Mesenchymal stem cell (in vitro differentiated cells and primary cell): ENCODE data around the gene ATP9A.
"Not testable (repeated sequence)": the region's sequence is repeated elsewhere in the genome, so short reads cannot be mapped to it uniquely, and the experiment has no call there.

Experiments
- DNase-seq: peaks from one replicate; pipeline ENCODE4 v3.0.0-alpha.2; 2013
- H2AFZ ChIP-seq: one replicate; pipeline ENCODE4 v1.6.1; 2013; ENCODE audit warnings: low read depth, mild to moderate bottlenecking, control low read depth, inconsistent platforms, low read length, moderate library complexity
- H2AK5ac ChIP-seq: 2 replicates; pipeline ENCODE4 v1.6.1; 2013; ENCODE audit warnings: low read length, moderate library complexity, mild to moderate bottlenecking, inconsistent platforms; ENCODE audit not compliant: severe bottlenecking
- H2BK120ac ChIP-seq: one replicate; pipeline ENCODE4 v1.6.1; 2013; ENCODE audit warnings: low read depth, mild to moderate bottlenecking, inconsistent platforms, low read length, moderate library complexity
- H2BK12ac ChIP-seq, 2 experiments: one replicate each; pipeline ENCODE4 v1.6.1; 2013; ENCODE audit warnings: inconsistent platforms in 2 of 2, low read length in 2 of 2, mild to moderate bottlenecking in 2 of 2, moderate library complexity in 2 of 2, control low read depth in 1 of 2
- H2BK15ac ChIP-seq: one replicate; pipeline ENCODE4 v1.6.1; 2013; ENCODE audit warnings: mild to moderate bottlenecking, low read depth, inconsistent platforms; ENCODE audit not compliant: poor library complexity, severe bottlenecking
- H2BK5ac ChIP-seq: 2 replicates; pipeline ENCODE4 v1.6.1; 2013; ENCODE audit warnings: low read depth, mild to moderate bottlenecking, low read length, control low read depth, inconsistent platforms; ENCODE audit not compliant: poor library complexity, severe bottlenecking
- H3K14ac ChIP-seq, 2 experiments: one replicate each; pipeline ENCODE4 v1.6.1; 2013; ENCODE audit warnings: inconsistent platforms in 2 of 2, low read length in 2 of 2, control low read depth in 1 of 2, mild to moderate bottlenecking in 1 of 2, moderate library complexity in 1 of 2
- H3K18ac ChIP-seq, 2 experiments: one replicate each; pipeline ENCODE4 v1.6.1; 2013; ENCODE audit warnings: inconsistent platforms in 2 of 2, low read length in 2 of 2, control low read depth in 1 of 2, low read depth in 1 of 2, mild to moderate bottlenecking in 1 of 2
- H3K23ac ChIP-seq, 2 experiments: one replicate each; pipeline ENCODE4 v1.6.1; 2013; ENCODE audit warnings: inconsistent platforms in 2 of 2, low read length in 2 of 2, mild to moderate bottlenecking in 2 of 2, moderate library complexity in 2 of 2, control low read depth in 1 of 2
- H3K27ac ChIP-seq: 2 replicates; pipeline ENCODE4 v1.5.1; 2013; ENCODE audit warnings: mild to moderate bottlenecking, moderate library complexity, low read length, control low read depth, inconsistent platforms; ENCODE audit not compliant: poor library complexity, severe bottlenecking
- H3K27me3 ChIP-seq, 2 experiments: 2 replicates each; pipeline versions ENCODE4 v1.6.1 to v1.7.0; 2013; ENCODE audit warnings: low read length in 2 of 2, mild to moderate bottlenecking in 2 of 2, moderate library complexity in 2 of 2, control low read depth in 1 of 2, inconsistent platforms in 1 of 2; ENCODE audit not compliant: control insufficient read depth in 1 of 2, insufficient read depth in 1 of 2
- H3K36me3 ChIP-seq, 2 experiments: 2 replicates each; pipeline versions ENCODE4 v1.6.1 to v1.7.0; 2013; ENCODE audit warnings: low read length in 2 of 2, control low read depth in 1 of 2, inconsistent platforms in 1 of 2, low read depth in 1 of 2, mild to moderate bottlenecking in 1 of 2; ENCODE audit not compliant: insufficient read depth in 2 of 2, control insufficient read depth in 1 of 2
- H3K4ac ChIP-seq, 2 experiments: one replicate each; pipeline ENCODE4 v1.6.1; 2013; ENCODE audit warnings: inconsistent platforms in 2 of 2, low read length in 2 of 2, mild to moderate bottlenecking in 2 of 2, moderate library complexity in 2 of 2, control low read depth in 1 of 2, low read depth in 1 of 2
- H3K4me1 ChIP-seq: 2 replicates; pipeline ENCODE4 v1.6.1; 2013; ENCODE audit warnings: low read depth, low read length, control low read depth; ENCODE audit not compliant: control insufficient read depth, insufficient read depth
- H3K4me2 ChIP-seq: 2 replicates; pipeline ENCODE4 v1.6.1; 2013; ENCODE audit warnings: low read length, mild to moderate bottlenecking, inconsistent platforms; ENCODE audit not compliant: poor library complexity, severe bottlenecking
- H3K4me3 ChIP-seq, 2 experiments: 2 replicates each; pipeline versions ENCODE4 v1.5.1 to v1.7.0; 2013; ENCODE audit warnings: low read length in 2 of 2, mild to moderate bottlenecking in 2 of 2, control low read depth in 1 of 2, low read depth in 1 of 2; ENCODE audit not compliant: insufficient read depth in 1 of 2
- H3K79me1 ChIP-seq: replicated peaks from 2 replicates; pipeline ENCODE4 v1.6.1; 2013; ENCODE audit warnings: mild to moderate bottlenecking, control low read depth, low read length, inconsistent platforms; ENCODE audit not compliant: poor library complexity, severe bottlenecking
- H3K9ac ChIP-seq: 2 replicates; pipeline ENCODE4 v1.7.0; 2013; ENCODE audit warnings: mild to moderate bottlenecking, low read length, moderate library complexity
- H3K9me3 ChIP-seq: 2 replicates; pipeline ENCODE4 v1.7.0; 2013; ENCODE audit warnings: mild to moderate bottlenecking, low read length; ENCODE audit not compliant: control insufficient read depth
- H4K8ac ChIP-seq: one replicate; pipeline ENCODE4 v1.6.1; 2013; ENCODE audit warnings: inconsistent platforms, mild to moderate bottlenecking, low read length, moderate library complexity
- H4K91ac ChIP-seq: one replicate; pipeline ENCODE4 v1.6.1; 2013; ENCODE audit warnings: mild to moderate bottlenecking, low read length, inconsistent platforms
- WGBS: methylation state at CpG from one replicate; pipeline ENCODE4 v1.1.7; 2013; ENCODE audit warnings: mixed read lengths; 5-methylcytosine and 5-hydroxymethylcytosine counted together

ATP9A gene

GRCh38 chr20:51656726-51657260 is 111.4 kb downstream of the ATP9A start:
- Histone ChIP-seq H3K14ac (peak overlapping the region in 1 of 2 experiments; percentile 28), H4K8ac (no peak overlapping the region), H3K4me2 (no peak overlapping the region), H2BK15ac (no peak overlapping the region), H3K9me3 (no peaks in the 10 kb centered on the region), H3K23ac (no peak overlapping the region), H3K4ac (no peak overlapping the region), H3K36me3 (peaks cover 12 to 47% of the 10 kb centered on the region in 2 experiments), H2BK120ac (no peak overlapping the region), H4K91ac (no peak overlapping the region), H3K18ac (peak overlapping the region in 1 of 2 experiments; percentile 37), H2AK5ac (no peak overlapping the region), H3K27ac (no peak overlapping the region), H2BK5ac (no peak overlapping the region), H3K4me3 (no peak overlapping the region), H2BK12ac (no peak overlapping the region), H3K79me1 (peaks cover 4% of the 10 kb centered on the region), H3K27me3 (no peaks in the 10 kb centered on the region), H3K9ac (no peak overlapping the region), H2AFZ (no peak overlapping the region), H3K4me1 (peaks cover 4% of the 10 kb centered on the region)
- WGBS: 98% methylated on average over 20 of the region's 21 CpGs
- DNase-seq: no peak

- H3K9ac ChIP-seq, H2AK5ac ChIP-seq, H4K8ac ChIP-seq, H4K91ac ChIP-seq, H3K4me1 ChIP-seq, H3K27me3 ChIP-seq, H3K27ac ChIP-seq, H3K18ac ChIP-seq, H3K4ac ChIP-seq, H3K23ac ChIP-seq, H3K4me3 ChIP-seq, H2BK120ac ChIP-seq, H2BK5ac ChIP-seq, H2BK15ac ChIP-seq, H2BK12ac ChIP-seq, H3K9me3 ChIP-seq, H3K14ac ChIP-seq, DNase-seq, H2AFZ ChIP-seq, H3K4me2 ChIP-seq, H3K79me1 ChIP-seq: not testable (repeated sequence)
- 98% methylated on average over 5 of the region's 5 CpGs for WGBS
- peaks cover 12 to 48% of the 10 kb centered on the region in 2 experiments for H3K36me3 ChIP-seq
These were observed 112.1 kb downstream of the ATP9A start for GRCh38 chr20:51656089-51656488.

GRCh38 chr20:51654495-51654894 is 113.7 kb downstream of the ATP9A start:
- WGBS: 89% methylated on average over 4 of the region's 5 CpGs
- no peak overlapping the region for H2BK5ac ChIP-seq

GRCh38 chr20:51654060-51654459 is 114.1 kb downstream of the ATP9A start:
- H3K4me3 ChIP-seq: no peak overlapping the region
- H2BK120ac ChIP-seq: no peak overlapping the region
- peaks cover 4% of the 10 kb centered on the region for H3K79me1 ChIP-seq
- peaks cover 12 to 54% of the 10 kb centered on the region in 2 experiments for H3K36me3 ChIP-seq
- H4K91ac ChIP-seq: no peak overlapping the region
- H3K27me3 ChIP-seq: no peaks in the 10 kb centered on the region
- no peak overlapping the region for H2BK5ac ChIP-seq
- no peak overlapping the region for H3K14ac ChIP-seq
- no peak overlapping the region for H3K18ac ChIP-seq
- H4K8ac ChIP-seq: no peak overlapping the region
- 85% methylated on average over 4 of the region's 4 CpGs for WGBS
- no peak overlapping the region for H3K4me2 ChIP-seq
- no peak overlapping the region for H2AK5ac ChIP-seq
- no peak for DNase-seq
- no peak overlapping the region for H2AFZ ChIP-seq
- peaks cover 4% of the 10 kb centered on the region for H3K4me1 ChIP-seq
- no peak overlapping the region for H3K23ac ChIP-seq
- H3K9ac ChIP-seq: no peak overlapping the region
- no peak overlapping the region for H2BK12ac ChIP-seq
- H3K9me3 ChIP-seq: no peaks in the 10 kb centered on the region
- no peak overlapping the region for H2BK15ac ChIP-seq
- H3K4ac ChIP-seq: no peak overlapping the region
- no peak overlapping the region for H3K27ac ChIP-seq

More at GRCh38 chr20:51654495-51654894, 113.7 kb downstream of the ATP9A start:
- Histone ChIP-seq H4K8ac (no peak overlapping the region), H3K9ac (no peak overlapping the region), H2BK120ac (no peak overlapping the region), H3K27me3 (no peaks in the 10 kb centered on the region), H4K91ac (no peak overlapping the region), H2AK5ac (no peak overlapping the region), H3K14ac (no peak overlapping the region), H3K4ac (no peak overlapping the region), H3K18ac (no peak overlapping the region), H2BK15ac (no peak overlapping the region), H2BK12ac (no peak overlapping the region), H3K79me1 (peaks cover 4% of the 10 kb centered on the region), H3K4me1 (peaks cover 4% of the 10 kb centered on the region), H3K23ac (no peak overlapping the region), H3K9me3 (no peaks in the 10 kb centered on the region), H3K36me3 (peaks cover 12 to 51% of the 10 kb centered on the region in 2 experiments), H3K4me2 (no peak overlapping the region), H2AFZ (no peak overlapping the region), H3K27ac (no peak overlapping the region), H3K4me3 (no peak overlapping the region)
- DNase-seq: no peak
